ENCODE results near the gene BAD. TPM values are rescaled to one million over a fixed set of nuclear protein-coding genes. Genes with fewer than 3 reads are reported as not detected.

The BAD gene
- total and polyA plus RNA-seq, 2 donors (not counting 1 experiment from before 2014, with no cell fraction given) = 24.0 to 39.1 TPM

- Histone ChIP-seq H3K4me1 (ENCODE audit: control insufficient read depth in 2 of 2, insufficient read depth in 2 of 2, low read length in 2 of 2) (peaks cover 8 to 26% of the 10 kb centered on the region in 2 donors), H3K4me2 (replicated peaks; ENCODE audit: low read depth, low read length, poor library complexity, severe bottlenecking) (peak within 1 kb of the TSS; percentile 99), H3K9me3 (ENCODE audit: control extremely low read depth in 1 of 3, control insufficient read depth in 2 of 3, insufficient read depth in 1 of 3, low read length in 2 of 3) (no peaks in the 10 kb centered on the region), H3K79me2 (ENCODE audit: control insufficient read depth, insufficient read depth, low read length) (peaks cover 12% of the 10 kb centered on the region), H3K27me3 (replicated peaks in 1 of 4; ENCODE audit: control extremely low read depth in 1 of 4, control insufficient read depth in 3 of 4, insufficient read depth in 4 of 4, low read length in 3 of 4) (no peaks in the 10 kb centered on the region), H3K36me3 (replicated peaks in 1 of 2; ENCODE audit: control extremely low read depth in 1 of 2, control insufficient read depth in 1 of 2, extremely low read depth in 1 of 2, insufficient read depth in 2 of 2, low read length in 1 of 2) (peaks cover 0 to 35% of the 10 kb centered on the region in 2 experiments), H3K27ac (ENCODE audit: low read length in 2 of 2) (peak within 1 kb of the TSS; percentile 99 to 100), H3K9ac (ENCODE audit: low read length) (peak within 1 kb of the TSS; percentile 95), H4K20me1 (ENCODE audit: control insufficient read depth, insufficient read depth, low read length, poor library complexity, severe bottlenecking) (peaks cover 2% of the 10 kb centered on the region), H3K4me3 (ENCODE audit: control extremely low read depth in 1 of 5, extremely low read depth in 1 of 5, insufficient read depth in 1 of 5, low read depth in 2 of 5, low read length in 4 of 5) (peak within 1 kb of the TSS; percentile 76 to 95 (median 81)), H2AFZ (ENCODE audit: insufficient read depth, low read depth, low read length, poor library complexity, severe bottlenecking) (peak within 1 kb of the TSS; percentile 89)
- Mint-ChIP-seq H3K4me1 (peaks cover 31% of the 10 kb centered on the region), H3K27ac (peak within 1 kb of the TSS; percentile 100), H3K27me3 (no peaks in the 10 kb centered on the region), H3K4me3 (peak within 1 kb of the TSS; percentile 98), H3K9me3 (ENCODE audit: insufficient read depth) (no peaks in the 10 kb centered on the region)
- under 1% methylated on average over 59 of the region's 61 CpGs for WGBS (ENCODE audit: insufficient coverage)
- CTCF ChIA-PET = interaction anchor here (0.6 to 4.7 kb wide), 30 partner anchors 9 to 533 kb away, joined by 3 to 188 read pairs (median 8); partner anchors contain the start of genes BAD, CATSPERZ, CCDC88B and ESRRA
- DNase-seq (peak; percentile 98), ATAC-seq (ENCODE audit: low read depth) (peak; percentile 79)
- TF ChIP-seq EZH2 (IDR thresholded peaks at IDR 0.05; ENCODE audit: borderline replicate concordance, insufficient read depth, low read depth, low read length, poor library complexity, severe bottlenecking) = no peak
- peak; percentile 39 for TF ChIP-seq CTCF (IDR thresholded peaks at IDR 0.05)
- intact Hi-C loops (cut with micrococcal nuclease) = loop anchor here (1.0 to 5.0 kb wide), 11 partner anchors 13 to 424 kb away; partner anchors contain the start of genes CCDC88B, ESRRA, GPR137 and RASGRP2
- POLR2A ChIA-PET = interaction anchor here (0.5 to 2.6 kb wide), 29 partner anchors 13 to 1477 kb away, joined by 3 to 50 read pairs (median 4); partner anchors contain the start of genes BAD, CCDC88B, ESRRA and FAU
Measured at GRCh38 chr11:64317961-64318765, 33.7 kb upstream of the BAD start, which contains the start of gene PRDX5. Gene PRDX5 (plus strand): TSS chr11:64318121. CDS start chr11:64318216, 95 bp downstream.

Data from B cell (primary cell).